OCI-LY1 (cell line): ENCODE data around the gene KDM1A.

Experiments
- H2AFZ ChIP-seq: fragments of 200-600 bp; sonication (generic), shearing (Covaris generic); 2 replicates; pipeline ENCODE4 v1.6.0; 2014; ENCODE audit warnings: antibody characterized with exemption, mild to moderate bottlenecking, low read length
- H3F3A ChIP-seq: fragments of 200-600 bp; sonication (generic), shearing (Covaris generic); 2 replicates; pipeline ENCODE4 v1.6.0; 2014; ENCODE audit warnings: mild to moderate bottlenecking, antibody characterized with exemption, low read length, moderate library complexity; ENCODE audit not compliant: insufficient read depth
- H3K27ac ChIP-seq: fragments of 200-600 bp; sonication (generic); 2 replicates; pipeline ENCODE4 v1.5.1; 2014; ENCODE audit warnings: low read length, mixed run types, mild to moderate bottlenecking, low read depth; ENCODE audit not compliant: poor library complexity, severe bottlenecking
- H3K27me3 ChIP-seq: fragments of 200-600 bp; sonication (generic); 2 replicates; pipeline ENCODE4 v1.6.0; 2014; ENCODE audit warnings: antibody characterized with exemption, mild to moderate bottlenecking, low read length, moderate library complexity; ENCODE audit not compliant: insufficient read depth
- H3K36me3 ChIP-seq: fragments of 200-600 bp; sonication (generic); 2 replicates; pipeline ENCODE4 v1.6.1; 2014; ENCODE audit warnings: mild to moderate bottlenecking, antibody characterized with exemption, low read length, moderate library complexity, mixed read lengths; ENCODE audit not compliant: insufficient read depth
- H3K4me1 ChIP-seq: fragments of 200-600 bp; sonication (generic); 2 replicates; pipeline ENCODE4 v1.5.1; 2014; ENCODE audit warnings: mild to moderate bottlenecking, low read length, moderate library complexity; ENCODE audit not compliant: insufficient read depth, severe bottlenecking
- H3K4me2 ChIP-seq: fragments of 200-600 bp; sonication (generic), shearing (Covaris generic); 2 replicates; pipeline ENCODE4 v1.6.1; 2014; ENCODE audit warnings: low read length
- H3K4me3 ChIP-seq: fragments of 200-600 bp; sonication (generic); 2 replicates; pipeline ENCODE4 v1.5.1; 2014; ENCODE audit warnings: low read length, low read depth, mild to moderate bottlenecking, mixed read lengths; ENCODE audit not compliant: poor library complexity, severe bottlenecking
- H3K79me2 ChIP-seq: fragments of 200-600 bp; shearing (Covaris generic); 2 replicates; pipeline ENCODE4 v1.6.1; 2016; ENCODE audit warnings: mixed run types, low read length, mixed read lengths; ENCODE audit not compliant: insufficient read depth
- H3K9ac ChIP-seq: fragments of 200-600 bp; sonication (generic), shearing (Covaris generic); 2 replicates; pipeline ENCODE4 v1.6.1; 2014; ENCODE audit warnings: mild to moderate bottlenecking, low read length, mixed read lengths
- H3K9me2 ChIP-seq: fragments of 200-600 bp; sonication (generic), shearing (Covaris generic); 2 replicates; pipeline ENCODE4 v1.6.1; 2014; ENCODE audit warnings: low read depth, mild to moderate bottlenecking, low read length, mixed read lengths
- H3K9me3 ChIP-seq: fragments of 200-600 bp; shearing (Covaris generic); 2 replicates; pipeline ENCODE4 v1.6.1; 2014; ENCODE audit warnings: low read length, mixed read lengths
- H4K20me1 ChIP-seq: fragments of 200-600 bp; sonication (generic), shearing (Covaris generic); 2 replicates; pipeline ENCODE4 v1.6.0; 2016; ENCODE audit warnings: mild to moderate bottlenecking, low read length; ENCODE audit not compliant: insufficient read depth
- CTCF ChIP-seq: fragments of 200-600 bp; sonication (generic), shearing (Covaris generic); IDR thresholded peaks from 2 replicates; pipeline ENCODE4 v1.5.1; 2017; ENCODE audit warnings: mild to moderate bottlenecking, antibody characterized with exemption, low read length, moderate library complexity, mixed read lengths
- EZH2 ChIP-seq: fragments of 200-600 bp; sonication (generic), shearing (Covaris generic); IDR thresholded peaks from 2 replicates; pipeline ENCODE4 v1.8.0; 2017; ENCODE audit warnings: borderline replicate concordance, mixed run types, mild to moderate bottlenecking, antibody characterized with exemption, low read length, moderate library complexity, mixed read lengths

KDM1A gene

GRCh38 chr1:23088027-23088426 is 68.8 kb downstream of the KDM1A start:
- Histone ChIP-seq H3K79me2 (no peaks in the 10 kb centered on the region), H3F3A (no peaks in the 10 kb centered on the region), H3K4me2 (no peak overlapping the region), H3K27ac (no peak overlapping the region), H3K9me2 (no peaks in the 10 kb centered on the region), H3K27me3 (no peaks in the 10 kb centered on the region), H3K9me3 (no peaks in the 10 kb centered on the region), H3K4me1 (no peaks in the 10 kb centered on the region), H4K20me1 (no peaks in the 10 kb centered on the region), H3K36me3 (peaks cover 19% of the 10 kb centered on the region), H3K4me3 (no peak overlapping the region), H3K9ac (no peak overlapping the region), H2AFZ (no peak overlapping the region)
- no peak for TF ChIP-seq CTCF
- TF ChIP-seq EZH2: no peak

GRCh38 chr1:23090056-23090455 is 70.8 kb downstream of the KDM1A start:
- Histone ChIP-seq H3K9me2 (no peaks in the 10 kb centered on the region), H3K79me2 (no peaks in the 10 kb centered on the region), H3K4me1 (no peaks in the 10 kb centered on the region), H3K27me3 (no peaks in the 10 kb centered on the region), H3K36me3 (peaks cover 8% of the 10 kb centered on the region; the same call in 1 of the 2 replicates), H3K4me2 (no peak overlapping the region), H2AFZ (no peak overlapping the region), H3K4me3 (no peak overlapping the region), H3K9ac (no peak overlapping the region), H3K9me3 (no peaks in the 10 kb centered on the region), H4K20me1 (no peaks in the 10 kb centered on the region), H3K27ac (no peak overlapping the region), H3F3A (no peaks in the 10 kb centered on the region)
- TF ChIP-seq CTCF (no peak), EZH2 (no peak)

GRCh38 chr1:23091545-23091944 is 72.3 kb downstream of the KDM1A start:
- Histone ChIP-seq H3K4me3 (no peak overlapping the region), H3K36me3 (peaks cover 5% of the 10 kb centered on the region; the same call in 1 of the 2 replicates), H3K9me2 (no peaks in the 10 kb centered on the region), H3K9me3 (no peaks in the 10 kb centered on the region), H3K9ac (no peak overlapping the region), H4K20me1 (no peaks in the 10 kb centered on the region), H3K27me3 (no peaks in the 10 kb centered on the region), H3F3A (no peaks in the 10 kb centered on the region), H2AFZ (no peak overlapping the region), H3K4me1 (no peaks in the 10 kb centered on the region), H3K4me2 (no peak overlapping the region), H3K27ac (no peak overlapping the region), H3K79me2 (no peaks in the 10 kb centered on the region)
- no peak for TF ChIP-seq EZH2
- TF ChIP-seq CTCF: no peak
